GM18870 (cell line): ENCODE measurements around the gene CCDC18.
"Not testable (repeated sequence)": the region's sequence is repeated elsewhere in the genome, so short reads cannot be mapped to it uniquely, and the experiment has no call there.

Source experiments
- ATAC-seq: cut with Tn5 transposase; IDR thresholded peaks from one replicate; pipeline ENCODE4 v1.9.1; 2021; ENCODE audit warnings: moderate library complexity; ENCODE audit not compliant: unreplicated experiment

The CCDC18 gene

GRCh38 chr1:93174638-93175037, 5.9 kb upstream of the CCDC18 start:
- ATAC-seq = not testable (repeated sequence)

- ATAC-seq = no peak
Observed at GRCh38 chr1:93177991-93178390, 2.5 kb upstream of the CCDC18 start.

DNA sequence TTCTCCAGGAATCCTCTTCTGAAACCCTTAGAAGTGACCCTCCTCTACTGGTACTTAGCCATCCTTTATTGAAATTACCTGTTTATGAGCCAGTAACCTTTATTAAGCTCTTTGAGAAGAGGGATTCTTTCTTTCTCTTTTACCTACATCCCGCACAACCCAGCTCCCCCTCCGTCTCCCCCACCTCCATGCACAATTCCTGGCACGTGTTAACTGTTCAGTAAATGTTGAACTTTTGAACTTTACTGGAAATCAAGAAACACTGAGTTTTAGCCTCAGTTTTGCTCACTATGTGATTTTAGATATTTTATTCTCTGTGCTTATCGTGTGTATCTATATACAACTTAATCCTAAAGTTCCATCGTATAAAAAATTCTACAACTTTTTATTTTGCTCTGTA, 2.1 kb upstream of the CCDC18 start:
- no peak for ATAC-seq

DNA sequence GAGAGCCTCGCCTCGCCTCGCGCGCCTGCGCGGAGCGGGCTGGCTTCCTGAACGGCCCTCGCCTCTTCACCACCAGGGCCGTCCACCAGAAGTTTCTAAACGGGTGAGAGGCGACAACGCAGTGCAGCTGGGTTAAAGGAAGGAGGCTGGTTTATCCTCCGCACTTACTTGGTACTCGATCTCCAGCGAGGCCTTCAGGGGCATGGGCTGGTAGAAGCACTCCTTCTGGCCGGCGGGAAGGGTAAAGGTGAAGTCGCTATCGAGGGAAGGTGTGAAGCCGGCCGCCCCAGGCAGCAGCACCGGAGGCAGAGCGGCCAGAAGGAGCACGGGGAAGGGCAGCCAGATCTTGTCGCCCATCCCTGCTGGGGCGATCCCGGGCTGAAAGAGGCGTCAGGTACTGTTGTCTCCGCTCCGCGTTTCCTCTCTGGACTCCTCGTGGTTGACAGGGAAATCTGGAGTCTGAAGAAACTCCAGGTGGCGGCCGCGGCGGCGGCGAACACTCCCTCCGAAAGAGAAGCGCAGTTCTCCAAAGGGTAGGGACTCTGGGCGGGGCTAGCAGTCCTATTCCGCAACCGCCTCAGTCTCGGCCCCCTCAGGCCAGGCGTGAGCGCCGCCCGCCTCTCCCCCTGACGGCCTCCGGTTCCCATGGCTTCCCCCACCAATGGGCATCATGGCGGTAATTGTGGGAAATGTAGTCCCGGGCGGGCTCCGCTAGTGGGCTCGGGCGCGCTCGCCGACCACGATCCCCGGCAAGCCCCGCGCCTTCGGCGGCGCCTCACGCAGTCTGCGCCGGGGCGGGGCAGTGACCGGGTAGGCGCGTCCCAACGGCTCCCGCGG, 420 bp upstream of the CCDC18 start, which contains the start of gene TMED5:
TSS of gene TMED5 (minus strand) at position 528 of the 837 bp plus-strand sequence. CDS start at position 357, 171 bp downstream.
- ATAC-seq = peak; percentile 79

GRCh38 chr1:93186667-93187066, 6.1 kb downstream of the CCDC18 start:
- ATAC-seq = no peak

GRCh38 chr1:93190432-93190831, 9.9 kb downstream of the CCDC18 start:
- no peak for ATAC-seq

DNA sequence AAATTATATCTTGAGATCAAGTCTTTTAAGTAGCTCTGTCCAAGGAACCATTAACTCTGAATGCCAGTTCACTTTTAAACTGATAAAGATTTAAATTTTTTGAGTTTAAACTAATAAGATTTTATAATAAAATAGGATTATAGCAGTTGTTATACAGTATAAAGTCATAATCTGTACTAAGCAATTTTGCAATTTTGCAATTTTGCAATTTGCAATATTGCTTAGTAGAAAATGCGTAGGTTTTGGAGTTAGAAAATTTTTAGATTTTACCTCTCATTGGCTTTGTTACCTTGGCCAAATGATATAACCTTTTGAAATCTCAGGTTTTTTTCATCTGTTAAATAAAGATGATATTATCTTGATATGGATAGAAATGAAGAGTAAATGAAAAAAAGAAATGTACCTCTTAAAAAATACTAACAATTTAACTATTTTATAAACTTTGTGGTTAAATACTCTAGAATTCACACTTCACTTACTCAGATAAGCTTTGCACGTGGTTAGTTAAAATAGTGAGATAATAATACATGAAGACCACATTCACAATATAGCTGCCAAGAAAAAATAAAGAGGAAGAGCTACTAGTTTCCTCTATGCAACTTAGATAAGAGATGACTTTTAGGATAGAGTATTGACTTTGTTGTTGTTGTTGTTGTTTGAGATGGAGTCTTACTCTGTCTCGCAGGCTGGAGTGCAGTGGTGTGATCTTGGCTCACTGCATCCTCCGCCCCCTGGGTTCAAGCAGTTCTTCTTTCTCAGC, 13.9 kb downstream of the CCDC18 start:
- ATAC-seq = no peak

DNA sequence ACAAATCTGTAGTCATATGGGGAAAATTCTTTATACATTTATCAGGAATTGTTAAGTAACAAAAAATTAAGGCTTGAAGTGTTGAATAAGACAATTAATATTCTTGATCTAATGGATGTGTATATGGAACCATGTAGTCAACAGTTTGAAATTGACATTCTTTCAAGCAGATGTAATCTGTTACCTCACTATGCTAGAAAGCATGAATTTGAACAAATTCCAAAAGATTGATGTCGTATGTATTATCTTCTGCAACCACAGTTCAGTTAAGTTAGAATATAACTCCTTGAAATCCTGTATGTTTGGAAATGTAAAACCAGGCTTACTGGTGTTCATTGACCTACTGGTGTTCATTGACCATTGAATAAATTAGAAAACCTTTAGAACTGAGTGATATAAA, 16.1 kb downstream of the CCDC18 start:
- ATAC-seq = no peak

DNA sequence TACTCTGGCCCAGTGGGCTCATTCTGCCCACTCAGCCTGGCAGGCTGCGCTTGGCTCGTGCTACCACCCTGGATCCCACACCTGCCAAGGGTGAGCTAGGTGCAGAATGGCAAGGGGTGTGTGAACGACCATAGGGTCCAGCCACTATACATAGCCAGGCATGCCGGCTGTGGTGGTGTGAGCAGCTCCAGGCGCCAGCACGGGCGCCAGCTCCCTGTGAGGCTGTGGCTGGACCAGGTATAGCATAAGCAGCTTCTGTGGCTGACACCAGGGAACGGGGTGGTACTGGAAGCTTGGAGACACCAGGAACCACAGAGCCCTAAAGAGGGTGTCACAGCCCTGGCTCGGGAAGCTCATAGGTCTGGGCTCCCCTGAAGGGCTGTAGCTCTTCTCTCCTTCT, 18.6 kb downstream of the CCDC18 start:
- ATAC-seq = no peak

GRCh38 chr1:93200086-93200620, 19.6 kb downstream of the CCDC18 start:
- ATAC-seq = no peak

GRCh38 chr1:93200714-93201113, 20.2 kb downstream of the CCDC18 start:
- no peak for ATAC-seq

GRCh38 chr1:93205892-93206566, 25.5 kb downstream of the CCDC18 start:
- no peak for ATAC-seq

DNA sequence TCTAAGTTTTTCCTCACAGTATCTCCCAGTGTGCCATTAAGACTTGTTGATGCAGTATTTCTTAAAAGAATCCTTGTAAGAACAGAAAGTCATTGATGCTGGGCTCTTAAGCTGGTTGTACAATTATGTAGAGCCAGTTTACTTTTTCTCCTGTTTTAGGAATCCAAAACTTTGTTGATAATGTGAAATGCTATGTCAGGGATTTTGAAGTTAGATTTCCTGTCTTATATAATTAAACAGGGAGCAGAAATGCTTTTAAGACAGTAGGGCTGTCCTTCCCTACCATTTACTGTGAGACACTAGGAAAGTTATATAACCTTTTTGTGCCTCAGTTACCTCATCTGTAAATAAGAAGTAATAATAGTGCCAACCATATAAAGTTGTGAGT, 26.0 kb downstream of the CCDC18 start:
- ATAC-seq = no peak

DNA sequence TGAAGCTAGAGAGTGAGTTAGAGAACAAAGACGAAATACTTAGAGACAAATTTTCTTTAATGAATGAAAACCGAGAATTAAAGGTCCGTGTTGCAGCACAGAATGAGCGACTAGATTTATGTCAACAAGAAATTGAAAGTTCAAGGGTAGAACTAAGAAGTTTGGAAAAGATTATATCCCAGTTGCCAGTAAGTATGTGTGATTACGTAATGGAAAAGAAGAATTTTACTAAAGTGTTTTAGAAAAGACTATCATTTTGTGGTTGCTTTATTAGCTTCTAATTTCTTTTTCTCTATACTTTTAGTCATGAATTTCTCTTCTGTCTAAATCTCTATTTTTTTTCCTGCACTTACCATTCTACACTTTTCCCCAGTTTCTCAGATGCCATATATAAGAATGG, 26.7 kb downstream of the CCDC18 start:
- no peak for ATAC-seq

- ATAC-seq = no peak
Observed at GRCh38 chr1:93215322-93215721, 34.8 kb downstream of the CCDC18 start.

DNA sequence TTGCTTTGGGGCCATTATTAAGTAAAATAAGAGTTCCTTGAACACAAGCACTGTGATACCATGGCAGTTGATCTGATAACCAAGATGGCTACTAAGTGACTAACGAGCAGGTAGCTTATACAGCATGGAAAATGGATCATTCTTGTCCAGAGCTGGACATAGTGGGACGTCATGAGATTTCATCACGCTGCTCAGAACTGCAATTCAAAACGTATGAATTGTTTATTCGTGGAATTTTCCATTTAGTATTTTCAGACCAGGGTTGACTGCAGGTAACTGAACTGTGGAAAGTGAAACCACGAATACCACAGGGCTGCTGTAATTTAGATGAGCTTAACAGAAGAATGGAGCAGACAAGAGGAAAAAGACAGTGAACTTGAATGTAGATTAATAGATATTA, 38.9 kb downstream of the CCDC18 start:
- no peak for ATAC-seq

DNA sequence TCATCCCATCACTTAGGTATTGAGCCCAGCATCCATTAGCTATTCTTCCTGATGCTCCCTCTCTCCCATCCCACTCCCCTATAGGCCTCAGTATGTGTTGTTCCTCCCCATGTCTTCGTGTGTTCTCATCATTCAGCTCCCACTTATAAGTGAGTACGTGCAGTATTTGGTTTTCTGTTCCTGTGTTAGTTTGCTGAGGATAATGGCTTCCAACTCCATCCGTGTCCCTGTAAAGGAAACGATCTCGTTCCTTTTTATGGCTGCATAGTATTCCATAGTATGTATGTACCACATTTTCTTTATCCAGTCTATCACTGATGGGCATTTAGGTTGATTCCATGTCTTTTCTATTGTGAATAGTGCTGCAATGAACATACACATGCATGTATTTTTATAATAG, 40.2 kb downstream of the CCDC18 start:
- not testable (repeated sequence) for ATAC-seq

- no peak for ATAC-seq
Observed at GRCh38 chr1:93221913-93222312, 41.4 kb downstream of the CCDC18 start.

GRCh38 chr1:93223023-93223675, 42.6 kb downstream of the CCDC18 start:
- ATAC-seq = no peak

GRCh38 chr1:93235261-93235660, 54.7 kb downstream of the CCDC18 start:
- ATAC-seq = no peak

DNA sequence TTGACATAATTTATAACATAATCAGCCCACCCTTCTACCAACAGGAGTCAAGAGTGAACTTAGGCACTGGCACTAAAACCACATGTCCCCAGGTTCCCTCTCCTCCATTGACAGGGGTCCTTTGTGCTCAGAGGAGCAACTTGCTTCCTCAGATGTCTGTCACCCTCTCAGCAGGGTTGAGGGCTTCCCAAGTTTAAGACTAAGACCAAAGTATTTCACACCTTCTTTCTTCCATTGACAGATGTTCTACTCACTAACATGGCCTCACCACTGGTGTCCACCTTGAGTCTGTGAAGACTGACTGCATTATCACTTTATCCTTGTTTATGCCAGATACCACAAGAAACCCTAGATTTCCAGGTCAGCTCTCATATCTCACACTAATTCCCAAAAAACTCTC, 56.5 kb downstream of the CCDC18 start:
- ATAC-seq = no peak
